ENCODE results near the gene PFDN5. TPM values are rescaled to one million over a fixed set of nuclear protein-coding genes. Genes with fewer than 3 reads are reported as not detected.

PFDN5 gene
- total RNA-seq, 4 donors from 2014 or later: 656 to 1,200 (median 763) TPM

- Histone ChIP-seq H3K9me3 (no peaks in the 10 kb centered on the region), H3K27me3 (no peaks in the 10 kb centered on the region), H3K27ac (no peak overlapping the region), H3K36me3 (no peaks in the 10 kb centered on the region), H3K4me3 (replicated peaks in 1 of 3) (no peak overlapping the region), H3K4me1 (peaks cover 0 to 5% of the 10 kb centered on the region in 2 donors)
- intact Hi-C loops (cut with DNase I): no loop called here
- 81 to 86% methylated on average over 2 of the region's 2 CpGs for WGBS, 2 donors
- no peak for DNase-seq
- TF ChIP-seq, protein P1, sequence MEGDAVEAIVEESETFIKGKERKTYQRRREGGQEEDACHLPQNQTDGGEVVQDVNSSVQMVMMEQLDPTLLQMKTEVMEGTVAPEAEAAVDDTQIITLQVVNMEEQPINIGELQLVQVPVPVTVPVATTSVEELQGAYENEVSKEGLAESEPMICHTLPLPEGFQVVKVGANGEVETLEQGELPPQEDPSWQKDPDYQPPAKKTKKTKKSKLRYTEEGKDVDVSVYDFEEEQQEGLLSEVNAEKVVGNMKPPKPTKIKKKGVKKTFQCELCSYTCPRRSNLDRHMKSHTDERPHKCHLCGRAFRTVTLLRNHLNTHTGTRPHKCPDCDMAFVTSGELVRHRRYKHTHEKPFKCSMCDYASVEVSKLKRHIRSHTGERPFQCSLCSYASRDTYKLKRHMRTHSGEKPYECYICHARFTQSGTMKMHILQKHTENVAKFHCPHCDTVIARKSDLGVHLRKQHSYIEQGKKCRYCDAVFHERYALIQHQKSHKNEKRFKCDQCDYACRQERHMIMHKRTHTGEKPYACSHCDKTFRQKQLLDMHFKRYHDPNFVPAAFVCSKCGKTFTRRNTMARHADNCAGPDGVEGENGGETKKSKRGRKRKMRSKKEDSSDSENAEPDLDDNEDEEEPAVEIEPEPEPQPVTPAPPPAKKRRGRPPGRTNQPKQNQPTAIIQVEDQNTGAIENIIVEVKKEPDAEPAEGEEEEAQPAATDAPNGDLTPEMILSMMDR (IDR thresholded peaks at IDR 0.05): no peak
- no peak for TF ChIP-seq POLR2A (IDR thresholded peaks at IDR 0.05)
These were observed 29.6 kb upstream of the PFDN5 start for GRCh38 chr12:53265783-53266182.

DNA sequence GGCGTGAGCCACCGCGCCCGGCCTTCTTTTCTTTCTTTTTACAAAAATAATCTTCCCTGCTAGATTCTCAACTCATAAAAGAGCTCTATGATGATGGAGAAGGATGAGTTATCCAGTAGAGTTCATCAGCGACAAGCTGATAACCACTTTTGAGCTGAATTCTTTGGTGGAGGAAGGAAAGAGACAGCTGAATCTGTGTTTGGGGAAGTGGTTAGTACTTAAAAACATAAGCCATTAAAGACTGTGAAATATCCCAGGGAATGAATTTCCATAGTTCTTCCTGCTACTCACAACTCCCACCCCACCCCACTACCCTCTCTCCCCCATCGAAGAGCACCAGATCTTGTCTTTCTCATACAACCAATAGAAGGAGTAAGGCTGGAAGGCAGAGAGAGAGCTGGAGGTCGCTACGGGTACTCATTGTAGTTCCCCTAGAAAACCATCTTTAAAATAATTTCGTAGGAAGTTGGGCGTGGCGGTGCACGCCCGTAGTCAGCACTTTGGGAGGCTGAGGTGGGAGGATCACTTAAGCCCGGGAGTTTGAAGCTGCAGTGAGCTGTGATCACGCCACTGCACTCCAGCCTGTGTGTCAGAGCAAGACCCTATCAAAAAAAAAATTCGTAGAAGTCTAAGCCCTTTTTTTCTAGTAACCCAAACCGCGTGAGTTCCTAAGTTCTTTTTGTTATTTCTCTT, 27.9 kb upstream of the PFDN5 start:
- Histone ChIP-seq H3K36me3 (no peaks in the 10 kb centered on the region), H3K4me3 (replicated peaks in 1 of 3) (peak overlapping the region in 2 of 3 donors; percentile 28 to 49), H3K4me1 (peaks cover 0 to 5% of the 10 kb centered on the region in 2 donors), H3K27ac (peak overlapping the region in 1 of 3 donors; percentile 13), H3K27me3 (no peaks in the 10 kb centered on the region), H3K9me3 (no peaks in the 10 kb centered on the region)
- intact Hi-C loops (cut with DNase I): no loop called here
- TF ChIP-seq POLR2A (IDR thresholded peaks at IDR 0.05): no peak
- TF ChIP-seq, protein P1 (IDR thresholded peaks at IDR 0.05): no peak
- no peak for DNase-seq
- 44 to 60% methylated on average over 18 of the region's 18 CpGs for WGBS, 2 donors

- DNase-seq: peak; percentile 65 to 67
- peak within 1 kb of the TSS in 1 of 3 donors; percentile 13 for H3K27ac ChIP-seq
- H3K9me3 ChIP-seq: no peaks in the 10 kb centered on the region
- 0 to 1% methylated on average over 42 to 58 of the region's 58 CpGs for WGBS, 2 donors
- peak within 1 kb of the TSS; percentile 11 to 49 (median 28) for H3K4me3 ChIP-seq (replicated peaks in 1 of 3)
- H3K4me1 ChIP-seq: peaks cover 0 to 5% of the 10 kb centered on the region in 2 donors
- no peaks in the 10 kb centered on the region for H3K36me3 ChIP-seq
- no peak for TF ChIP-seq POLR2A (IDR thresholded peaks at IDR 0.05)
- TF ChIP-seq, protein P1 (IDR thresholded peaks at IDR 0.05): peak in 3 of 6 experiments; percentile 10 to 46 (median 15)
- intact Hi-C loops (cut with DNase I): no loop called here
- H3K27me3 ChIP-seq: no peaks in the 10 kb centered on the region
These were observed 27.2 kb upstream of the PFDN5 start, which contains the start of gene ESPL1 for GRCh38 chr12:53267999-53268629. Gene ESPL1, plus strand, starts transcription at chr12:53268299. Its CDS starts 468 bp downstream, at chr12:53268767.

DNA sequence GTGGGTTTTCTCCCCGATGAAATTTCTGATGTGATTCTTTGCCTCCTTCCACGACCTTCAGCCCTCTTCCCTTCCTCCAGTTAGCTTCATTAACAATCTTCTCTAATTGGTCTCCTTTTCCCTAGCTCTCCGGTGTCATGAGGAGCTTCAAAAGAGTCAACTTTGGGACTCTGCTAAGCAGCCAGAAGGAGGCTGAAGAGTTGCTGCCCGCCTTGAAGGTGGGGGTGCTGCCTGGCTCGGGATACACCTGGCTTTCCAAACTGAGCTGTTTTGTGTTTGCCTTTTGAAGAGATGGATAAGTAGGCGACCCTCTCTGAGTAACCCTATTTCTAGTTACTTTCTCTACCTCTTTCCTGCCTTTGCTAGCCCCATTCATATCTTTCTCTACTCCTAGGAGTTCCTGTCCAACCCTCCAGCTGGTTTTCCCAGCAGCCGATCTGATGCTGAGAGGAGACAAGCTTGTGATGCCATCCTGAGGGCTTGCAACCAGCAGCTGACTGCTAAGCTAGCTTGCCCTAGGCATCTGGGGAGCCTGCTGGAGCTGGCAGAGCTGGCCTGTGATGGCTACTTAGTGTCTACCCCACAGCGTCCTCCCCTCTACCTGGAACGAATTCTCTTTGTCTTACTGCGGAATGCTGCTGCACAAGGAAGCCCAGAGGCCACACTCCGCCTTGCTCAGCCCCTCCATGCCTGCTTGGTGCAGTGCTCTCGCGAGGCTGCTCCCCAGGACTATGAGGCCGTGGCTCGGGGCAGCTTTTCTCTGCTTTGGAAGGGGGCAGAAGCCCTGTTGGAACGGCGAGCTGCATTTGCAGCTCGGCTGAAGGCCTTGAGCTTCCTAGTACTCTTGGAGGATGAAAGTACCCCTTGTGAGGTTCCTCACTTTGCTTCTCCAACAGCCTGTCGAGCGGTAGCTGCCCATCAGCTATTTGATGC, 26.4 kb upstream of the PFDN5 start:
- peak overlapping the region in 2 of 3 donors; percentile 28 to 49 for H3K4me3 ChIP-seq (replicated peaks in 1 of 3)
- no peak overlapping the region for H3K27ac ChIP-seq
- H3K9me3 ChIP-seq: no peaks in the 10 kb centered on the region
- no peak for TF ChIP-seq POLR2A (IDR thresholded peaks at IDR 0.05)
- TF ChIP-seq, protein P1 (IDR thresholded peaks at IDR 0.05): no peak
- DNase-seq: no peak
- WGBS, 2 donors: 33 to 55% methylated on average over 12 to 20 of the region's 20 CpGs
- H3K36me3 ChIP-seq: no peaks in the 10 kb centered on the region
- no peaks in the 10 kb centered on the region for H3K27me3 ChIP-seq
- H3K4me1 ChIP-seq: peaks cover 0 to 5% of the 10 kb centered on the region in 2 donors
- intact Hi-C loops (cut with DNase I): no loop called here
